Activated CD8-positive, alpha-beta T cell treated with anti-CD3 and anti-CD28 coated beads for 36 hours (primary cell): ENCODE measurements around the gene DUSP22. TPM values are rescaled to one million over a fixed set of nuclear protein-coding genes. Genes with fewer than 3 reads are reported as not detected.

Experiments
- ATAC-seq: fragments of 200-7000 bp; cut with Tn5 transposase; one replicate; pipeline ENCODE4 v1.10.0; 2021; ENCODE audit warnings: mild to moderate bottlenecking, moderate library complexity
- CTCF ChIA-PET: fragments of 350-600 bp; sonication (Branson Sonifier 250); formaldehyde crosslinking; loops from one replicate; lab custom pipeline; 2021; ENCODE audit warnings: antibody characterized with exemption; lab: Charles Lee
- POLR2A ChIA-PET: fragments of 350-600 bp; sonication (Branson Sonifier 250); formaldehyde crosslinking; loops from one replicate; lab custom pipeline; 2021; ENCODE audit warnings: antibody characterized with exemption; lab: Charles Lee
- DNase-seq: peaks from one replicate; pipeline ENCODE4 v3.0.0-alpha.2; 2020
- H3K27ac Mint-ChIP-seq: one replicate; pipeline ENCODE4 v1.8.0; 2021; ENCODE audit warnings: mild to moderate bottlenecking, mixed read lengths
- H3K27me3 Mint-ChIP-seq: one replicate; pipeline ENCODE4 v1.8.0; 2021; ENCODE audit warnings: mixed read lengths
- H3K36me3 Mint-ChIP-seq: one replicate; pipeline ENCODE4 v1.8.0; 2021; ENCODE audit warnings: low read depth, mixed read lengths
- H3K4me1 Mint-ChIP-seq: one replicate; pipeline ENCODE4 v1.8.0; 2021; ENCODE audit warnings: low read depth, mixed read lengths
- H3K4me3 Mint-ChIP-seq: one replicate; pipeline ENCODE4 v1.8.0; 2021; ENCODE audit warnings: mild to moderate bottlenecking, moderate library complexity, mixed read lengths
- H3K9me3 Mint-ChIP-seq: one replicate; pipeline ENCODE4 v1.8.0; 2021; ENCODE audit warnings: mixed read lengths
- CTCF ChIP-seq: fragments of 200-600 bp; IDR thresholded peaks from one replicate; pipeline ENCODE4 v1.8.0; 2022; ENCODE audit warnings: antibody characterized with exemption, mild to moderate bottlenecking
- intact Hi-C: fragments of 100-400 bp; cut with micrococcal nuclease; formaldehyde crosslinking; loops from one replicate; pipeline ENCODE4 v1.10.0; 2022
- total RNA-seq, 2 experiments: library from RNA; stranded (reverse); gene quantifications; one replicate each; pipeline ENCODE4 v1.2.3, GENCODE V29; 2021

The DUSP22 gene
- total RNA-seq, 2 experiments from 2014 or later: 32.5 to 34.2 TPM

- POLR2A ChIA-PET: interaction anchor here (0.9 to 7.1 kb wide), 8 partner anchors 14 to 153 kb away, joined by 3 to 61 read pairs (median 4); partner anchors contain the start of gene IRF4
- CTCF ChIA-PET: interaction anchor here (0.8 to 2.6 kb wide), 4 partner anchors 9 to 125 kb away, joined by 3 to 10 read pairs (median 4); no protein-coding TSS in a partner anchor
- no peaks in the 10 kb centered on the region for H3K27me3 Mint-ChIP-seq
- H3K4me3 Mint-ChIP-seq: peak overlapping the region; percentile 8
- no peak for TF ChIP-seq CTCF
- intact Hi-C loops: loop anchor here (2.0 to 5.0 kb wide), 2 partner anchors 45 to 153 kb away; no protein-coding TSS in a partner anchor
- DNase-seq (peak; percentile 65), ATAC-seq (peak; percentile 40)
- H3K36me3 Mint-ChIP-seq: peaks cover 13% of the 10 kb centered on the region
- peak overlapping the region; percentile 67 for H3K27ac Mint-ChIP-seq
- peaks cover 51% of the 10 kb centered on the region for H3K4me1 Mint-ChIP-seq
- H3K9me3 Mint-ChIP-seq: no peaks in the 10 kb centered on the region
These were observed 49.9 kb downstream of the DUSP22 start for GRCh38 chr6:341914-342831.

- ChIA-PET CTCF (interaction anchor here (0.8 kb wide), 1 partner anchor 9 kb away, joined by 3 read pairs; no protein-coding TSS in a partner anchor), POLR2A (interaction anchor here (0.9 to 7.1 kb wide), 2 partner anchors 48 to 55 kb away, joined by 3 to 61 read pairs; partner anchors contain the start of gene IRF4)
- H3K9me3 Mint-ChIP-seq: no peaks in the 10 kb centered on the region
- H3K4me3 Mint-ChIP-seq: no peak overlapping the region
- no peaks in the 10 kb centered on the region for H3K27me3 Mint-ChIP-seq
- intact Hi-C loops: loop anchor here (5.0 kb wide), 1 partner anchor 44 kb away; no protein-coding TSS in a partner anchor
- TF ChIP-seq CTCF: no peak
- H3K36me3 Mint-ChIP-seq: peaks cover 18% of the 10 kb centered on the region
- H3K4me1 Mint-ChIP-seq: peaks cover 45% of the 10 kb centered on the region
- ATAC-seq: no peak
- DNase-seq: no peak
- no peak overlapping the region for H3K27ac Mint-ChIP-seq
These were observed 50.5 kb downstream of the DUSP22 start for GRCh38 chr6:342832-343179.

- no peaks in the 10 kb centered on the region for H3K9me3 Mint-ChIP-seq
These were observed 51.1 kb downstream of the DUSP22 start for GRCh38 chr6:343226-343935.

GRCh38 chr6:343960-344815, 51.9 kb downstream of the DUSP22 start:
- ChIA-PET POLR2A (no interaction called here), CTCF (no interaction called here)
- Mint-ChIP-seq H3K36me3 (peaks cover 20% of the 10 kb centered on the region), H3K4me3 (no peak overlapping the region), H3K27ac (no peak overlapping the region), H3K27me3 (no peaks in the 10 kb centered on the region), H3K4me1 (peaks cover 32% of the 10 kb centered on the region), H3K9me3 (no peaks in the 10 kb centered on the region)
- intact Hi-C loops: loop anchor here (5.0 kb wide), 1 partner anchor 43 kb away; no protein-coding TSS in a partner anchor
- ATAC-seq (no peak), DNase-seq (no peak)
- no peak for TF ChIP-seq CTCF

More at GRCh38 chr6:343226-343935, 51.1 kb downstream of the DUSP22 start:
- intact Hi-C loops: loop anchor here (5.0 kb wide), 1 partner anchor 44 kb away; no protein-coding TSS in a partner anchor
- Mint-ChIP-seq H3K27me3 (no peaks in the 10 kb centered on the region), H3K27ac (no peak overlapping the region), H3K36me3 (peaks cover 18% of the 10 kb centered on the region), H3K4me1 (peaks cover 40% of the 10 kb centered on the region), H3K4me3 (no peak overlapping the region)
- no peak for ATAC-seq
- TF ChIP-seq CTCF: no peak
- CTCF ChIA-PET: interaction anchor here (0.8 kb wide), 1 partner anchor 10 kb away, joined by 3 read pairs; no protein-coding TSS in a partner anchor
- POLR2A ChIA-PET: no interaction called here
- no peak for DNase-seq
